OCI-LY7 (cell line): ENCODE results near the gene TIPIN.

Source experiments
- CTCF ChIP-seq: fragments of 200-600 bp; sonication (generic); conservative IDR thresholded peaks from 2 replicates; pipeline ENCODE4 v1.5.1; 2014; ENCODE audit warnings: mild to moderate bottlenecking, antibody characterized with exemption, low read length, moderate library complexity, mixed read lengths
- EZH2phosphoT487 ChIP-seq: fragments of 200-600 bp; sonication (generic); IDR thresholded peaks from 2 replicates; pipeline ENCODE4 v1.6.1; 2018; ENCODE audit warnings: low read depth, borderline replicate concordance, mild to moderate bottlenecking, mixed run types, antibody characterized with exemption, low read length, moderate library complexity, mixed read lengths

DNA sequence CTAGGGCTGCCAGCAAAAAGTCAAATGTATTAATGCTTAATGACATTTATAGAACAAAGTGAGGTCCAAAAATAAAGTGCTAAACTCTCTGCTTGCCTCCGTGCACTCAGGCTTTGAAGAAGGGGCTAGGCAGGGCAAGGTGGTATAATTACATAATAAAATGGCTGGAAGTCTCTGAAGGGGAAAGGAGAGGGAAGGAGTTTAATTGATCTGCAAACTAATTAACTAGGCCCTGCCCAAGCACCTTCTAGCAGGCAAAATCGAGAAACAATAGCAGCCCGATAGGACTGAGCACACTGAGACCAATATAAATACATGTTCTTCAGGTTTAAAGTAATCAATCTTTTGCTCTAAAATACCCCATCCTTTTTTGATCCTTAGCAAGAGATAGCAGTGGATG, 50.1 kb downstream of the TIPIN start:
- no peak for TF ChIP-seq CTCF
- TF ChIP-seq EZH2phosphoT487: no peak
